Spinal cord (tissue), 10 donors: ENCODE measurements around the gene AMPD1. TPM values are rescaled to one million over a fixed set of nuclear protein-coding genes. Genes with fewer than 3 reads are reported as not detected.

Source experiments
- DNase-seq, 6 donors: peaks; one replicate each; pipeline versions ENCODE4 v3.0.0 to v3.0.0-alpha.2; 2013 to 2015; ENCODE audit warnings: low spot score in 6 of 6, low read depth in 4 of 6
- H3K27ac ChIP-seq: one replicate; pipeline ENCODE4 v1.5.1; 2013; ENCODE audit warnings: low read depth, low read length, control low read depth
- H3K27me3 ChIP-seq: one replicate; pipeline ENCODE4 v1.6.1; 2013; ENCODE audit warnings: low read length; ENCODE audit not compliant: control insufficient read depth, insufficient read depth
- H3K36me3 ChIP-seq: one replicate; pipeline ENCODE4 v1.6.1; 2013; ENCODE audit warnings: low read length; ENCODE audit not compliant: control insufficient read depth, insufficient read depth
- H3K4me1 ChIP-seq: one replicate; pipeline ENCODE4 v1.6.1; 2013; ENCODE audit warnings: low read length; ENCODE audit not compliant: control insufficient read depth, insufficient read depth
- H3K4me3 ChIP-seq: one replicate; pipeline ENCODE4 v1.5.1; 2013; ENCODE audit warnings: low read depth, low read length, control low read depth
- H3K9me3 ChIP-seq: one replicate; pipeline ENCODE4 v1.6.1; 2013; ENCODE audit warnings: low read length; ENCODE audit not compliant: control insufficient read depth, insufficient read depth
- WGBS: methylation state at CpG from one replicate; pipeline ENCODE4 v1.1.5; 2013; ENCODE audit warnings: missing lambda C conversion rate; ENCODE audit not compliant: insufficient coverage; 5-methylcytosine and 5-hydroxymethylcytosine counted together
- polyA plus RNA-seq, 2 donors: library from polyadenylated mRNA; unstranded; fragments of 120-200 nt; gene quantifications; one replicate each; pipeline ENCODE4 v1.2.1, GENCODE V29; 2013; ENCODE audit not compliant: insufficient read length in 2 of 2
- total RNA-seq, 2 donors: library from RNA; depleted of rRNA in 1 of 2; stranded (reverse); fragments of 120-200 nt in 1 of 2; fragments of >200 nt in 1 of 2; gene quantifications; one replicate each; pipeline versions ENCODE4 v1.2.3 to v1.2.4, GENCODE V29; 2013 to 2014
- donor health status: healthy.

The AMPD1 gene
- total and polyA plus RNA-seq, 4 donors = 0.27 to 0.89 TPM; not detected in 2

- Histone ChIP-seq H3K27me3 (no peaks in the 10 kb centered on the region), H3K4me3 (no peak overlapping the region), H3K4me1 (no peaks in the 10 kb centered on the region), H3K36me3 (peaks cover 46% of the 10 kb centered on the region), H3K9me3 (no peaks in the 10 kb centered on the region), H3K27ac (no peak overlapping the region)
- DNase-seq = no peak
- no CpG with 5 or more reads among the region's 1 CpG for WGBS
Measured at GRCh38 chr1:114723457-114723856, 28.1 kb upstream of the AMPD1 start.

- Histone ChIP-seq H3K27ac (no peak overlapping the region), H3K4me1 (no peaks in the 10 kb centered on the region), H3K4me3 (no peak overlapping the region), H3K9me3 (no peaks in the 10 kb centered on the region), H3K27me3 (no peaks in the 10 kb centered on the region), H3K36me3 (peaks cover 44% of the 10 kb centered on the region)
- 95% methylated on average over 3 of the region's 4 CpGs for WGBS
- no peak for DNase-seq
Measured at GRCh38 chr1:114720492-114720891, 25.1 kb upstream of the AMPD1 start.

GRCh38 chr1:114719424-114719787 is 24.1 kb upstream of the AMPD1 start:
- WGBS = 95% methylated on average over 3 of the region's 3 CpGs
- Histone ChIP-seq H3K27ac (no peak overlapping the region), H3K27me3 (no peaks in the 10 kb centered on the region), H3K4me3 (no peak overlapping the region), H3K9me3 (no peaks in the 10 kb centered on the region), H3K36me3 (peaks cover 38% of the 10 kb centered on the region), H3K4me1 (no peaks in the 10 kb centered on the region)
- no peak for DNase-seq

GRCh38 chr1:114718661-114719423 is 23.5 kb upstream of the AMPD1 start:
- H3K36me3 ChIP-seq = peaks cover 38% of the 10 kb centered on the region

GRCh38 chr1:114716304-114717170 is 21.2 kb upstream of the AMPD1 start, which contains the start of gene NRAS:
Gene NRAS, minus strand, starts transcription at chr1:114716771. Its CDS starts 611 bp downstream, at chr1:114716160.
- under 1% methylated on average over 34 of the region's 38 CpGs for whole genome bisulfite sequencing
- H3K27ac ChIP-seq = peak within 1 kb of the TSS; percentile 89

More at GRCh38 chr1:114718661-114719423, 23.5 kb upstream of the AMPD1 start:
- H3K4me1 ChIP-seq = no peaks in the 10 kb centered on the region
- no peak overlapping the region for H3K4me3 ChIP-seq
- no peaks in the 10 kb centered on the region for H3K27me3 ChIP-seq
- no peaks in the 10 kb centered on the region for H3K9me3 ChIP-seq
- no peak for DNase-seq
- WGBS = 88% methylated on average over 10 of the region's 11 CpGs
- no peak overlapping the region for H3K27ac ChIP-seq

GRCh38 chr1:114715952-114716303 is 20.6 kb upstream of the AMPD1 start:
- WGBS = 32% methylated on average over 4 of the region's 4 CpGs
- DNase-seq = no peak
- Histone ChIP-seq H3K36me3 (peaks cover 27% of the 10 kb centered on the region), H3K27ac (peak overlapping the region; percentile 89), H3K27me3 (no peaks in the 10 kb centered on the region), H3K4me1 (no peaks in the 10 kb centered on the region), H3K4me3 (peak overlapping the region; percentile 95), H3K9me3 (no peaks in the 10 kb centered on the region)

More at GRCh38 chr1:114716304-114717170, 21.2 kb upstream of the AMPD1 start, which contains the start of gene NRAS:
- Histone ChIP-seq H3K4me1 (no peaks in the 10 kb centered on the region), H3K4me3 (peak within 1 kb of the TSS; percentile 95), H3K9me3 (no peaks in the 10 kb centered on the region), H3K27me3 (no peaks in the 10 kb centered on the region), H3K36me3 (peaks cover 24% of the 10 kb centered on the region)
- peak; percentile 82 to 98 (median 92) for DNase-seq

- DNase-seq = no peak
- no peaks in the 10 kb centered on the region for H3K9me3 ChIP-seq
- no peaks in the 10 kb centered on the region for H3K4me1 ChIP-seq
- peaks cover 23% of the 10 kb centered on the region for H3K36me3 ChIP-seq
- H3K4me3 ChIP-seq = no peak overlapping the region
- no CpG with 5 or more reads among the region's 4 CpGs for WGBS
- H3K27ac ChIP-seq = no peak overlapping the region
- H3K27me3 ChIP-seq = no peaks in the 10 kb centered on the region
Measured at GRCh38 chr1:114712977-114713376, 17.6 kb upstream of the AMPD1 start.

GRCh38 chr1:114710360-114710759 is 15.0 kb upstream of the AMPD1 start:
- no peak for DNase-seq
- Histone ChIP-seq H3K27me3 (no peaks in the 10 kb centered on the region), H3K4me3 (no peak overlapping the region), H3K9me3 (no peaks in the 10 kb centered on the region), H3K36me3 (peaks cover 30% of the 10 kb centered on the region), H3K27ac (no peak overlapping the region), H3K4me1 (no peaks in the 10 kb centered on the region)
- 86% methylated on average over 1 of the region's 3 CpGs for WGBS

GRCh38 chr1:114707604-114708003 is 12.3 kb upstream of the AMPD1 start:
- Histone ChIP-seq H3K4me3 (no peak overlapping the region), H3K36me3 (peaks cover 27% of the 10 kb centered on the region), H3K4me1 (no peaks in the 10 kb centered on the region), H3K27me3 (no peaks in the 10 kb centered on the region), H3K27ac (no peak overlapping the region), H3K9me3 (no peaks in the 10 kb centered on the region)
- no CpG with 5 or more reads among the region's 2 CpGs for WGBS
- no peak for DNase-seq
